MM.1S (cell line): ENCODE results near the gene HRCT1.

Experiments used
- DNase-seq: peaks from one replicate; pipeline ENCODE4 v3.0.0-alpha.2; 2015
- H2AFZ ChIP-seq: fragments of 300-600 bp; sonication (generic); 2 replicates; pipeline ENCODE4 v1.6.0; 2016; ENCODE audit warnings: antibody characterized with exemption, low read length
- H3F3A ChIP-seq: fragments of 300-600 bp; sonication (generic); 2 replicates; pipeline ENCODE4 v1.6.1; 2016; ENCODE audit warnings: mild to moderate bottlenecking, antibody characterized with exemption, low read length, moderate library complexity, mixed read lengths; ENCODE audit not compliant: insufficient read depth
- H3K27ac ChIP-seq: fragments of 300-600 bp; sonication (generic); 2 replicates; pipeline ENCODE4 v1.5.1; 2016; ENCODE audit warnings: mild to moderate bottlenecking, low read length
- H3K27me3 ChIP-seq: fragments of 300-600 bp; sonication (generic); replicated peaks from 2 replicates; pipeline ENCODE4 v1.6.0; 2016; ENCODE audit warnings: low read length; ENCODE audit not compliant: insufficient read depth
- H3K36me3 ChIP-seq: fragments of 300-600 bp; sonication (generic); replicated peaks from 2 replicates; pipeline ENCODE4 v1.6.1; 2016; ENCODE audit warnings: mild to moderate bottlenecking, low read length, mixed read lengths; ENCODE audit not compliant: insufficient read depth
- H3K4me1 ChIP-seq: fragments of 300-600 bp; sonication (generic); 2 replicates; pipeline ENCODE4 v1.6.1; 2016; ENCODE audit warnings: low read length, mixed read lengths
- H3K4me2 ChIP-seq: fragments of 300-600 bp; sonication (generic); 2 replicates; pipeline ENCODE4 v1.6.0; 2016; ENCODE audit warnings: low read depth, low read length
- H3K4me3 ChIP-seq: fragments of 300-600 bp; sonication (generic); 2 replicates; pipeline ENCODE4 v1.5.1; 2016; ENCODE audit warnings: low read length, mixed read lengths
- H3K79me2 ChIP-seq: fragments of 300-600 bp; sonication (generic); 2 replicates; pipeline ENCODE4 v1.6.1; 2016; ENCODE audit warnings: mixed run types, low read length, mixed read lengths
- H3K9ac ChIP-seq: fragments of 300-600 bp; sonication (generic); 2 replicates; pipeline ENCODE4 v1.6.1; 2016; ENCODE audit warnings: low read length, mixed read lengths
- H3K9me2 ChIP-seq: fragments of 300-600 bp; sonication (generic); replicated peaks from 2 replicates; pipeline ENCODE4 v1.6.1; 2016; ENCODE audit warnings: mild to moderate bottlenecking, low read length, mixed read lengths; ENCODE audit not compliant: insufficient read depth
- H3K9me3 ChIP-seq: fragments of 300-600 bp; sonication (generic); replicated peaks from 2 replicates; pipeline ENCODE4 v1.6.1; 2016; ENCODE audit warnings: mild to moderate bottlenecking, low read length, mixed read lengths; ENCODE audit not compliant: insufficient read depth
- H4K20me1 ChIP-seq: fragments of 300-600 bp; sonication (generic); 2 replicates; pipeline ENCODE4 v1.6.1; 2016; ENCODE audit warnings: mild to moderate bottlenecking, low read length, moderate library complexity, mixed read lengths; ENCODE audit not compliant: insufficient read depth
- CTCF ChIP-seq: fragments of 300-600 bp; sonication (generic); IDR thresholded peaks from 2 replicates; pipeline ENCODE4 v1.5.1; 2016; ENCODE audit warnings: antibody characterized with exemption, low read length, mixed read lengths
- EZH2 ChIP-seq: fragments of 300-600 bp; sonication (generic); optimal IDR thresholded peaks from 2 replicates; pipeline ENCODE3; 2017; ENCODE audit warnings: low read depth, mild to moderate bottlenecking, antibody characterized with exemption, low read length, mixed read lengths
- EZH2phosphoT487 ChIP-seq: fragments of 300-600 bp; sonication (generic); IDR thresholded peaks from 2 replicates; pipeline ENCODE4 v1.6.1; 2018; ENCODE audit warnings: antibody characterized with exemption, low read length

HRCT1 gene

DNA sequence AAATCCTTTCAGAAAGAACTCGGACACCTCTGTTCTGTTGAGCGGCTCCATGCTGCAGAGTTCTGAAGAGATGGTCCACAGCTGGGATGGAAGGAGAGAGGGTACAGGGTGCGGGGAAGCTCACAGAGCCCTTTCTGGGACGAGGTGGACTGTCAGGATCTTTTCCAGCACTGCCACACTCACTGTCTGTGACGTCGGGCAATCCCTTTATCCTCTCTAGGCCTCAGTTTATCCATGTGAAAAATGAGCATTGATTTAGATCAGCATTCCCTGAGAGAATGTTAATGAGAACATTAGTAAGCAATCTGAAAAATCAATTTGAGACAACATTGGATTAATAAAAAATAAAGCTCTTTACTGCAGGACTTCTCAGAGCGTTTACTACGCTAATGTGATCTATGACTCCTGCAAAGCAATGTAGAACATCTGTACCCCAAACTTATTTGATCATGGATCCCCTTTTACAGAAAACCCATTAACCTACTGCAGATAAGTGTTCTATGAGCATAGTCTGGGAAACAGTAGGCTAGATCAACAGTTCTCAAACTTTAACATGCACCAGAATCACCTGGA is 35.6 kb upstream of the HRCT1 start, which contains the start of gene OR13J1:
Gene OR13J1 (minus strand): TSS at position 51 of the 573 bp plus-strand sequence. CDS start 0 bp downstream, at position 51.
- Histone ChIP-seq H3K4me3 (no peak within 1 kb of the TSS), H3F3A (no peaks in the 10 kb centered on the region), H3K9ac (no peak within 1 kb of the TSS), H3K27ac (no peak within 1 kb of the TSS), H3K9me2 (no peaks in the 10 kb centered on the region), H3K79me2 (no peaks in the 10 kb centered on the region), H3K27me3 (no peaks in the 10 kb centered on the region), H3K36me3 (no peaks in the 10 kb centered on the region), H3K4me1 (peaks cover 2% of the 10 kb centered on the region; the same call in 1 of the 2 replicates), H2AFZ (no peak within 1 kb of the TSS), H4K20me1 (no peaks in the 10 kb centered on the region), H3K4me2 (no peak within 1 kb of the TSS), H3K9me3 (no peaks in the 10 kb centered on the region)
- TF ChIP-seq EZH2phosphoT487 (no peak), EZH2 (no peak), CTCF (no peak)
- DNase-seq: no peak

- Histone ChIP-seq H3K4me3 (no peak overlapping the region), H3K79me2 (no peaks in the 10 kb centered on the region), H3K36me3 (no peaks in the 10 kb centered on the region), H2AFZ (no peak overlapping the region), H3K27me3 (no peaks in the 10 kb centered on the region), H3K9ac (no peak overlapping the region), H3K4me2 (no peak overlapping the region), H3K9me3 (no peaks in the 10 kb centered on the region), H3F3A (no peaks in the 10 kb centered on the region), H3K4me1 (peaks cover 2% of the 10 kb centered on the region; the same call in 1 of the 2 replicates), H3K27ac (no peak overlapping the region), H4K20me1 (no peaks in the 10 kb centered on the region), H3K9me2 (no peaks in the 10 kb centered on the region)
- TF ChIP-seq CTCF: no peak
- no peak for TF ChIP-seq EZH2
- no peak for TF ChIP-seq EZH2phosphoT487
- no peak for DNase-seq
These were observed 34.5 kb upstream of the HRCT1 start for GRCh38 chr9:35871545-35871944.

DNA sequence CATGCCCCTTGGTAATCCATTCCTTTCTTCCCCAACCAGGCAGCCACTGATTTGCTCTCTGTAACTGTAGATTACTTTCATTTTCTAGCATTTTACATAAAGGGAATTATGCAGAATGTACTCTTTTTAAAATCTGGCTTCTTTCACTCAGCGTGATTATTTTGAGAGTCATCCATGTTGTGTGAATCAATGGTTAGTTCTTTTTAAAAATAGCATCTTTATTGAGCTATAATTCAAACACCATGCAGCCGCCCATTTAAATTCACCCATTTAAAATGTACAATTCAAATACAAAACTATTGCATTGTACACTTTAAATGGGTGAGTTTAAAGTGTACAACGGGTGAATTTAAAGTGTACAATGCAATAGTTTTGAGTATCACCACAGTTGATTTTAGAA is 33.5 kb upstream of the HRCT1 start:
- Histone ChIP-seq H3K4me2 (no peak overlapping the region), H2AFZ (no peak overlapping the region), H3K4me1 (peaks cover 2% of the 10 kb centered on the region; the same call in 1 of the 2 replicates), H3K27ac (no peak overlapping the region), H3K9me2 (no peaks in the 10 kb centered on the region), H3K27me3 (no peaks in the 10 kb centered on the region), H4K20me1 (no peaks in the 10 kb centered on the region), H3F3A (no peaks in the 10 kb centered on the region), H3K9ac (no peak overlapping the region), H3K79me2 (no peaks in the 10 kb centered on the region), H3K9me3 (no peaks in the 10 kb centered on the region), H3K4me3 (no peak overlapping the region), H3K36me3 (no peaks in the 10 kb centered on the region)
- TF ChIP-seq EZH2 (no peak), CTCF (no peak), EZH2phosphoT487 (no peak)
- no peak for DNase-seq
